ENCODE results near the gene ATP6V0A4.

- TF ChIP-seq SP1 (IDR thresholded peaks at IDR 0.05) (no peak), BHLHE40 (IDR thresholded peaks at IDR 0.05; ENCODE audit: borderline replicate concordance) (no peak), ZNF384 (IDR thresholded peaks at IDR 0.05) (no peak), PKNOX1 (IDR thresholded peaks at IDR 0.05) (no peak), FOXM1 (IDR thresholded peaks at IDR 0.05; ENCODE audit: borderline replicate concordance) (no peak), L3MBTL2 (conservative IDR thresholded peaks at IDR 0.05) (no peak), TARDBP (IDR thresholded peaks at IDR 0.05) (no peak)
Observed at GRCh38 chr7:138755331-138755747, 42.7 kb downstream of the ATP6V0A4 start.
